Body of pancreas (tissue), 4 donors: Measurements from ENCODE around the gene L1CAM.

Experiments used
- CTCF ChIP-seq, 7 experiments: fragments of 450-650 bp in 4 of 7; fragments of 200-600 bp in 3 of 7; sonication (generic) in 3 of 7; IDR thresholded peaks; one replicate each; pipeline ENCODE4 v1.5.1; 2016 to 2019; ENCODE audit warnings: antibody characterized with exemption in 7 of 7
- POLR2A ChIP-seq, 3 donors: fragments of 450-650 bp; IDR thresholded peaks; one replicate each; pipeline ENCODE4 v1.6.1; 2016; ENCODE audit warnings: antibody characterized with exemption in 3 of 3, mild to moderate bottlenecking in 2 of 3

DNA sequence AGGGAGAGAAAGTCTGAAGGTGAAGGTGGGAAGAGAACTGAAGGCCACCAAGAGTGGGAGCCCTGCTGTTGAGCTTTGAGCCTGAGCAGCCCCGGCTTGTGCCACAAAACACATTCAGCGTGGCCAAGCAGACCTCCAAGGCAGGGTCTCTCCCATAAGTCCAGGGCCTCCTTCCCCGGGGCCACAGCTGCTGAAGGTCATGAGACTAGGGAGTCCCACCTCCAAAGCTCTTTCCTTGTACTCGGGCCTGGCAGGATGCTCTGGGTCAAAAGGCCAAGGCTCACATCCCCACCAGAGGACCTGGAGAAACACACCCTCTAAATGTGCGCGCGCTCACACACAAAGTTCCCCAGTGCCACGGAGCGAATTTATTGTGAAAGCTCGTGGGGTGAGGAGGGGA lies 43.6 kb upstream of the L1CAM start:
- no peak for TF ChIP-seq CTCF (IDR thresholded peaks at IDR 0.05)
- TF ChIP-seq POLR2A (IDR thresholded peaks at IDR 0.05) = no peak
